DOHH2 (cell line): ENCODE data around the gene ZNF280D.

Experiments used
- CTCF ChIP-seq: fragments of 200-600 bp; sonication (generic); IDR thresholded peaks from one replicate; pipeline ENCODE4 v1.5.1; 2014; ENCODE audit warnings: antibody characterized with exemption, mild to moderate bottlenecking, low read depth, low read length; ENCODE audit not compliant: poor library complexity, severe bottlenecking
- EZH2phosphoT487 ChIP-seq: fragments of 200-600 bp; sonication (generic); IDR thresholded peaks from 2 replicates; pipeline ENCODE4 v1.6.1; 2017; ENCODE audit warnings: borderline replicate concordance, mild to moderate bottlenecking, antibody characterized with exemption, low read length, moderate library complexity, mixed read lengths

GRCh38 chr15:56683908-56684307, 49.4 kb downstream of the ZNF280D start:
- TF ChIP-seq CTCF (no peak), EZH2phosphoT487 (no peak)
